GM12878 (cell line): ENCODE measurements around the gene S100A2. TPM values are rescaled to one million over a fixed set of nuclear protein-coding genes. Genes with fewer than 3 reads are reported as not detected.

Experiments used
- BACH1 ChIP-seq: fragments of 450-650 bp; IDR thresholded peaks from 2 replicates; pipeline ENCODE4 v1.6.1; 2017; ENCODE audit warnings: mild to moderate bottlenecking, borderline replicate concordance
- BMI1 ChIP-seq: fragments of 450-650 bp; IDR thresholded peaks from 2 replicates; pipeline ENCODE4 v1.6.1; 2016; ENCODE audit warnings: mild to moderate bottlenecking, moderate library complexity, borderline replicate concordance
- BRCA1 ChIP-seq: IDR thresholded peaks from 2 replicates; pipeline ENCODE4 v1.6.1; 2011; ENCODE audit warnings: low read depth, low read length, improper control_type of control experiment
- CHD1 ChIP-seq: IDR thresholded peaks from 2 replicates; pipeline ENCODE4 v1.6.1; 2012; ENCODE audit warnings: low read depth, low read length, improper control_type of control experiment
- EZH2 ChIP-seq: IDR thresholded peaks from 2 replicates; pipeline ENCODE4 v1.6.1; 2012; ENCODE audit warnings: low read depth, mild to moderate bottlenecking, control low read depth, inconsistent platforms, low read length, borderline replicate concordance; ENCODE audit not compliant: control insufficient read depth
- FOS ChIP-seq: IDR thresholded peaks from 3 replicates; pipeline ENCODE4 v1.6.1; 2011; ENCODE audit warnings: borderline replicate concordance; ENCODE audit not compliant: insufficient read length; ENCODE audit errors: extremely low read depth
- FOXM1 ChIP-seq: IDR thresholded peaks from 2 replicates; pipeline ENCODE4 v1.6.1; 2012; ENCODE audit warnings: low read depth, mild to moderate bottlenecking, inconsistent platforms, low read length, moderate library complexity
- IKZF2 ChIP-seq, 2 experiments: fragments of 450-650 bp; IDR thresholded peaks; 2 replicates each; pipeline ENCODE4 v1.6.1; 2017; ENCODE audit warnings: mild to moderate bottlenecking in 2 of 2, moderate library complexity in 2 of 2
- LARP7 ChIP-seq: fragments of 450-650 bp; IDR thresholded peaks from 2 replicates; pipeline ENCODE4 v1.6.1; 2017; ENCODE audit warnings: mild to moderate bottlenecking
- MEF2B ChIP-seq: fragments of 450-650 bp; IDR thresholded peaks from 2 replicates; pipeline ENCODE4 v1.6.1; 2018; ENCODE audit warnings: mild to moderate bottlenecking, moderate library complexity; ENCODE audit not compliant: partially characterized antibody, poor library complexity, severe bottlenecking
- NBN ChIP-seq: fragments of 450-650 bp; IDR thresholded peaks from 2 replicates; pipeline ENCODE4 v1.6.1; 2016
- NFXL1 ChIP-seq: fragments of 450-650 bp; IDR thresholded peaks from 2 replicates; pipeline ENCODE4 v1.6.1; 2017; ENCODE audit warnings: antibody characterized with exemption, mild to moderate bottlenecking, borderline replicate concordance
- NR2F1 ChIP-seq: fragments of 450-650 bp; conservative IDR thresholded peaks from 2 replicates; pipeline ENCODE4 v1.6.1; 2017; ENCODE audit warnings: mild to moderate bottlenecking
- PAX8 ChIP-seq: fragments of 450-650 bp; IDR thresholded peaks from 2 replicates; pipeline ENCODE4 v1.6.1; 2017; ENCODE audit warnings: mild to moderate bottlenecking, moderate library complexity
- POLR2AphosphoS2 ChIP-seq: IDR thresholded peaks from 2 replicates; pipeline ENCODE4 v1.6.1; 2011; ENCODE audit warnings: low read depth, mild to moderate bottlenecking, low read length, improper control_type of control experiment, moderate library complexity
- RB1 ChIP-seq: fragments of 450-650 bp; formaldehyde crosslinking; IDR thresholded peaks from 2 replicates; pipeline ENCODE4 v1.6.1; 2017; ENCODE audit warnings: mild to moderate bottlenecking, borderline replicate concordance
- RUNX3 ChIP-seq: IDR thresholded peaks from 2 replicates; pipeline ENCODE4 v1.6.1; 2012; ENCODE audit warnings: low read length, inconsistent platforms
- SIN3A ChIP-seq: IDR thresholded peaks from 2 replicates; pipeline ENCODE4 v1.6.1; 2012; ENCODE audit warnings: low read depth, low read length, improper control_type of control experiment
- SPI1 ChIP-seq: IDR thresholded peaks from 2 replicates; pipeline ENCODE4 v1.6.1; 2011; ENCODE audit warnings: low read depth, mild to moderate bottlenecking, low read length, moderate library complexity, borderline replicate concordance; ENCODE audit not compliant: insufficient read depth
- SREBF1 ChIP-seq: IDR thresholded peaks from 2 replicates; pipeline ENCODE4 v1.6.1; 2012; ENCODE audit warnings: mild to moderate bottlenecking, low read length
- TCF3 ChIP-seq: IDR thresholded peaks from 2 replicates; pipeline ENCODE4 v1.6.1; 2012; ENCODE audit warnings: low read depth, mild to moderate bottlenecking, low read length, borderline replicate concordance; ENCODE audit not compliant: insufficient read depth
- YBX1 ChIP-seq: fragments of 450-650 bp; IDR thresholded peaks from 2 replicates; pipeline ENCODE4 v1.6.1; 2016; ENCODE audit warnings: antibody characterized with exemption
- ZZZ3 ChIP-seq: IDR thresholded peaks from 2 replicates; pipeline ENCODE4 v1.6.1; 2011; ENCODE audit warnings: low read depth; ENCODE audit not compliant: control insufficient read depth, insufficient read length
- polyA plus RNA-seq, 11 experiments: library from polyadenylated mRNA; depleted of rRNA in 4 of 11; unstranded in 6 of 11; stranded (reverse) in 5 of 11; fragments of >200 nt; fragmentation: Nextera tagmentation in 4 of 11; fragmentation: Illumina TruSeq in 1 of 11; extraction: Ambion mirVana in 4 of 11; extraction: Trizol in 1 of 11; gene quantifications; 1 replicate in 1 of 11; 2 replicates in 10 of 11; pipeline versions ENCODE4 v1.2.1 to v1.2.3, GENCODE V29; 2011 to 2016; ENCODE audit warnings: inconsistent platforms in 2 of 11, missing spikeins in 2 of 11, low read depth in 1 of 11
- total RNA-seq, 4 experiments: library from RNA; depleted of rRNA in 3 of 4; stranded (reverse); fragments of >200 nt in 3 of 4; fragmentation: Illumina TruSeq in 1 of 4; extraction: Trizol in 1 of 4; gene quantifications; 2 replicates each; pipeline versions ENCODE4 v1.2.1 to v1.2.3, GENCODE V29; 2013 to 2021
- TF ChIP-seq, protein P1 (sequence below): IDR thresholded peaks from 2 replicates; pipeline ENCODE4 v1.6.1; 2012; ENCODE audit warnings: low read length, inconsistent platforms
- TF ChIP-seq, protein P2 (sequence below): fragments of 450-650 bp; IDR thresholded peaks from 2 replicates; pipeline ENCODE4 v1.6.1; 2014; ENCODE audit warnings: mild to moderate bottlenecking
- TF ChIP-seq, protein P3 (sequence below): fragments of 450-650 bp; IDR thresholded peaks from 2 replicates; pipeline ENCODE4 v1.6.1; 2017; ENCODE audit warnings: mild to moderate bottlenecking, moderate library complexity

S100A2 gene
- total and polyA plus RNA-seq, 10 of the 15 experiments (the other 5 are each of a cell fraction or from before 2014, with no cell fraction given), result 0.11 to 1.5 (median 0.59) TPM; not detected in 2

DNA sequence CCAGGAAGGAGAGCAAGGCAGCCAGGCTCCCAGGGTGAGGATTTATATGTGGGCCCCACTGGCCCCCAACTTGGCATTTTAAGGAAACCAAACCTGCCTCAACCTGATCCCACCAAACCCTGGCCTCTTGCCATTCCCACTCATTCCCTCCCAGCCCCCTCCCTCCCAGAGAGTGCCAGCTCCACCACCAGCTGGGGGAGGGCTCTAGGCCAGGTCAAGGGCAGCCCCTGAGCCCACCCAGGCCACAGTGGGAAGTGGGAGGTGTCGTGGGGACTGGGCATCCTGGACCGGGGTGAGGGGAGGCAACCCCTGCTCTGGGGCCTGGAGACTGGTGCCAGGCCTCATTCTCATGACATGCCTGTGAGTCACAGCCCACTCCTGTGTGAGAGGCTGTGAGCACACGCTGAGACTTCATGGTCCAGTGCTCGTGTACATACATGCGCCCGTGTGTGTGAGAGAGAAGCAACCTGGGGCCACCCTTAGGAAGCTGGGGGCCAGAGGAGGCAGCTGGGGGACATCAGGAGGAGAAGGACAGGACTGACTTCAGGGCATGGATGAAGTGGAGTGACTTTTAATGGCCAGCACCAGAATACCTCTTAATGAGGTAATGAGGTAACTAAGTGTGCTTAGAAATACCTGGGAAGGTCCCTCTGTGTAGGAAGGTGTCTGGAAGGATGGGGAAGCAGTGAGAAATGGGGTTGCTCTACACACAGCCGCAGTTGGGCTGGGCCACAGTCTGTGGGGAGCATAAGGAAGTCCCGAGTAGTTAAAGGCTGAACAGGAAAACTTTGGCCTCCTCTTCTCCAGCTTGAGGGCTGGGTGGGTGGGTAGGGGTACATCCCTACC lies at the start of gene S100A2 (continued):
- no peak for TF ChIP-seq NFXL1
- TF ChIP-seq, protein P1, sequence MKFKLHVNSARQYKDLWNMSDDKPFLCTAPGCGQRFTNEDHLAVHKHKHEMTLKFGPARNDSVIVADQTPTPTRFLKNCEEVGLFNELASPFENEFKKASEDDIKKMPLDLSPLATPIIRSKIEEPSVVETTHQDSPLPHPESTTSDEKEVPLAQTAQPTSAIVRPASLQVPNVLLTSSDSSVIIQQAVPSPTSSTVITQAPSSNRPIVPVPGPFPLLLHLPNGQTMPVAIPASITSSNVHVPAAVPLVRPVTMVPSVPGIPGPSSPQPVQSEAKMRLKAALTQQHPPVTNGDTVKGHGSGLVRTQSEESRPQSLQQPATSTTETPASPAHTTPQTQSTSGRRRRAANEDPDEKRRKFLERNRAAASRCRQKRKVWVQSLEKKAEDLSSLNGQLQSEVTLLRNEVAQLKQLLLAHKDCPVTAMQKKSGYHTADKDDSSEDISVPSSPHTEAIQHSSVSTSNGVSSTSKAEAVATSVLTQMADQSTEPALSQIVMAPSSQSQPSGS, result no peak
- no peak for TF ChIP-seq SIN3A
- no peak for TF ChIP-seq POLR2AphosphoS2
- no peak for TF ChIP-seq RB1
- TF ChIP-seq IKZF2 (IDR thresholded peaks at IDR 0.05), result peak; percentile 22 to 37; a peak in 2 of 4 replicates
- TF ChIP-seq, protein P2, sequence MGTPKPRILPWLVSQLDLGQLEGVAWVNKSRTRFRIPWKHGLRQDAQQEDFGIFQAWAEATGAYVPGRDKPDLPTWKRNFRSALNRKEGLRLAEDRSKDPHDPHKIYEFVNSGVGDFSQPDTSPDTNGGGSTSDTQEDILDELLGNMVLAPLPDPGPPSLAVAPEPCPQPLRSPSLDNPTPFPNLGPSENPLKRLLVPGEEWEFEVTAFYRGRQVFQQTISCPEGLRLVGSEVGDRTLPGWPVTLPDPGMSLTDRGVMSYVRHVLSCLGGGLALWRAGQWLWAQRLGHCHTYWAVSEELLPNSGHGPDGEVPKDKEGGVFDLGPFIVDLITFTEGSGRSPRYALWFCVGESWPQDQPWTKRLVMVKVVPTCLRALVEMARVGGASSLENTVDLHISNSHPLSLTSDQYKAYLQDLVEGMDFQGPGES, result no peak
- no peak for TF ChIP-seq RUNX3
- TF ChIP-seq LARP7, result no peak
- TF ChIP-seq FOXM1, result no peak
- TF ChIP-seq BACH1, result peak; percentile 68
- TF ChIP-seq BRCA1, result no peak
- TF ChIP-seq, protein P3, sequence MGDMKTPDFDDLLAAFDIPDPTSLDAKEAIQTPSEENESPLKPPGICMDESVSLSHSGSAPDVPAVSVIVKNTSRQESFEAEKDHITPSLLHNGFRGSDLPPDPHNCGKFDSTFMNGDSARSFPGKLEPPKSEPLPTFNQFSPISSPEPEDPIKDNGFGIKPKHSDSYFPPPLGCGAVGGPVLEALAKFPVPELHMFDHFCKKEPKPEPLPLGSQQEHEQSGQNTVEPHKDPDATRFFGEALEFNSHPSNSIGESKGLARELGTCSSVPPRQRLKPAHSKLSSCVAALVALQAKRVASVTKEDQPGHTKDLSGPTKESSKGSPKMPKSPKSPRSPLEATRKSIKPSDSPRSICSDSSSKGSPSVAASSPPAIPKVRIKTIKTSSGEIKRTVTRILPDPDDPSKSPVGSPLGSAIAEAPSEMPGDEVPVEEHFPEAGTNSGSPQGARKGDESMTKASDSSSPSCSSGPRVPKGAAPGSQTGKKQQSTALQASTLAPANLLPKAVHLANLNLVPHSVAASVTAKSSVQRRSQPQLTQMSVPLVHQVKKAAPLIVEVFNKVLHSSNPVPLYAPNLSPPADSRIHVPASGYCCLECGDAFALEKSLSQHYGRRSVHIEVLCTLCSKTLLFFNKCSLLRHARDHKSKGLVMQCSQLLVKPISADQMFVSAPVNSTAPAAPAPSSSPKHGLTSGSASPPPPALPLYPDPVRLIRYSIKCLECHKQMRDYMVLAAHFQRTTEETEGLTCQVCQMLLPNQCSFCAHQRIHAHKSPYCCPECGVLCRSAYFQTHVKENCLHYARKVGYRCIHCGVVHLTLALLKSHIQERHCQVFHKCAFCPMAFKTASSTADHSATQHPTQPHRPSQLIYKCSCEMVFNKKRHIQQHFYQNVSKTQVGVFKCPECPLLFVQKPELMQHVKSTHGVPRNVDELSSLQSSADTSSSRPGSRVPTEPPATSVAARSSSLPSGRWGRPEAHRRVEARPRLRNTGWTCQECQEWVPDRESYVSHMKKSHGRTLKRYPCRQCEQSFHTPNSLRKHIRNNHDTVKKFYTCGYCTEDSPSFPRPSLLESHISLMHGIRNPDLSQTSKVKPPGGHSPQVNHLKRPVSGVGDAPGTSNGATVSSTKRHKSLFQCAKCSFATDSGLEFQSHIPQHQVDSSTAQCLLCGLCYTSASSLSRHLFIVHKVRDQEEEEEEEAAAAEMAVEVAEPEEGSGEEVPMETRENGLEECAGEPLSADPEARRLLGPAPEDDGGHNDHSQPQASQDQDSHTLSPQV, result no peak
- TF ChIP-seq EZH2, result no peak
- TF ChIP-seq NBN, result no peak
- TF ChIP-seq SPI1, result no peak
- TF ChIP-seq BMI1, result no peak
- TF ChIP-seq FOS, result no peak
- TF ChIP-seq SREBF1, result no peak
- peak; percentile 25 for TF ChIP-seq MEF2B
- TF ChIP-seq ZZZ3, result no peak
- TF ChIP-seq YBX1, result no peak
- no peak for TF ChIP-seq NR2F1
- no peak for TF ChIP-seq CHD1
- 0 out of 2 replicates have a peak, but pooled peaks have one; percentile 39 for TF ChIP-seq PAX8
- no peak for TF ChIP-seq TCF3
